AG04449 (cell line): ENCODE data around the gene EMID1.

ENCODE experiments used
- CTCF ChIA-PET: fragments of 350-600 bp; formaldehyde crosslinking; extraction: SDS; loops from one replicate; lab custom pipeline; 2021; ENCODE audit warnings: antibody characterized with exemption; lab: Yijun Ruan, JAX
- POLR2A ChIA-PET: fragments of 400-600, 350-600 bp; formaldehyde crosslinking; extraction: SDS; loops from one replicate; lab custom pipeline; 2020; ENCODE audit warnings: antibody characterized with exemption, inconsistent platforms; lab: Yijun Ruan, JAX
- DNase-seq: peaks from one replicate; pipeline ENCODE4 v3.0.0-alpha.2; 2010; ENCODE audit warnings: low read depth, low spot score
- H3K4me3 ChIP-seq: 2 replicates; pipeline ENCODE4 v1.5.1; 2011; ENCODE audit warnings: low read depth, mild to moderate bottlenecking, control low read depth, low read length
- TF ChIP-seq, protein P1 (sequence below): IDR thresholded peaks from one replicate; pipeline ENCODE4 v1.5.1; 2011; ENCODE audit warnings: mild to moderate bottlenecking, moderate library complexity, low read length, control low read depth, inconsistent platforms; ENCODE audit not compliant: insufficient read depth; ENCODE audit errors: missing control alignments

The EMID1 gene

GRCh38 chr22:29206372-29207242, 911 bp downstream of the EMID1 start:
- POLR2A ChIA-PET, result no interaction called here
- peak overlapping the region; percentile 58 for H3K4me3 ChIP-seq
- CTCF ChIA-PET, result interaction anchor here (0.5 to 2.9 kb wide), 7 partner anchors 10 to 56 kb away, joined by 3 to 11 read pairs (median 3); no protein-coding TSS in a partner anchor
- TF ChIP-seq, protein P1, sequence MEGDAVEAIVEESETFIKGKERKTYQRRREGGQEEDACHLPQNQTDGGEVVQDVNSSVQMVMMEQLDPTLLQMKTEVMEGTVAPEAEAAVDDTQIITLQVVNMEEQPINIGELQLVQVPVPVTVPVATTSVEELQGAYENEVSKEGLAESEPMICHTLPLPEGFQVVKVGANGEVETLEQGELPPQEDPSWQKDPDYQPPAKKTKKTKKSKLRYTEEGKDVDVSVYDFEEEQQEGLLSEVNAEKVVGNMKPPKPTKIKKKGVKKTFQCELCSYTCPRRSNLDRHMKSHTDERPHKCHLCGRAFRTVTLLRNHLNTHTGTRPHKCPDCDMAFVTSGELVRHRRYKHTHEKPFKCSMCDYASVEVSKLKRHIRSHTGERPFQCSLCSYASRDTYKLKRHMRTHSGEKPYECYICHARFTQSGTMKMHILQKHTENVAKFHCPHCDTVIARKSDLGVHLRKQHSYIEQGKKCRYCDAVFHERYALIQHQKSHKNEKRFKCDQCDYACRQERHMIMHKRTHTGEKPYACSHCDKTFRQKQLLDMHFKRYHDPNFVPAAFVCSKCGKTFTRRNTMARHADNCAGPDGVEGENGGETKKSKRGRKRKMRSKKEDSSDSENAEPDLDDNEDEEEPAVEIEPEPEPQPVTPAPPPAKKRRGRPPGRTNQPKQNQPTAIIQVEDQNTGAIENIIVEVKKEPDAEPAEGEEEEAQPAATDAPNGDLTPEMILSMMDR, result no peak
- DNase-seq, result no peak

DNA sequence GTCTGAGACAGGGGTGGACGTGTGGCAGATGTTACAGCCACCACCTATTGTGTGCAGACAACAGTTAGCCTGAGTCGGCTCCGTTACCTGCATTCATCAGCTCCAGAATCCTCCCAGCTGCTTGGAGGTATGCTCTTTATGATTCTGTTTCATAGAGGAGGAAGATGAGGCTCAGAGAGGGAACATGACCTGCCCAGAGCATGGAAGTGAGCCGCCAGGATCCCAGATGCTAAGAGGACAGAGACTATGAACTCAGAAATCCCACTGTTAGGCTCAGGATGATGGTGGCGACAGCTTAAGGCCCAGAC, 1.5 kb downstream of the EMID1 start:
- ChIA-PET POLR2A (no interaction called here), CTCF (interaction anchor here (1.1 to 1.3 kb wide), 2 partner anchors 14 to 38 kb away, joined by 3 to 7 read pairs; no protein-coding TSS in a partner anchor)
- TF ChIP-seq, protein P1, result no peak
- DNase-seq, result no peak
- H3K4me3 ChIP-seq, result no peak overlapping the region

DNA sequence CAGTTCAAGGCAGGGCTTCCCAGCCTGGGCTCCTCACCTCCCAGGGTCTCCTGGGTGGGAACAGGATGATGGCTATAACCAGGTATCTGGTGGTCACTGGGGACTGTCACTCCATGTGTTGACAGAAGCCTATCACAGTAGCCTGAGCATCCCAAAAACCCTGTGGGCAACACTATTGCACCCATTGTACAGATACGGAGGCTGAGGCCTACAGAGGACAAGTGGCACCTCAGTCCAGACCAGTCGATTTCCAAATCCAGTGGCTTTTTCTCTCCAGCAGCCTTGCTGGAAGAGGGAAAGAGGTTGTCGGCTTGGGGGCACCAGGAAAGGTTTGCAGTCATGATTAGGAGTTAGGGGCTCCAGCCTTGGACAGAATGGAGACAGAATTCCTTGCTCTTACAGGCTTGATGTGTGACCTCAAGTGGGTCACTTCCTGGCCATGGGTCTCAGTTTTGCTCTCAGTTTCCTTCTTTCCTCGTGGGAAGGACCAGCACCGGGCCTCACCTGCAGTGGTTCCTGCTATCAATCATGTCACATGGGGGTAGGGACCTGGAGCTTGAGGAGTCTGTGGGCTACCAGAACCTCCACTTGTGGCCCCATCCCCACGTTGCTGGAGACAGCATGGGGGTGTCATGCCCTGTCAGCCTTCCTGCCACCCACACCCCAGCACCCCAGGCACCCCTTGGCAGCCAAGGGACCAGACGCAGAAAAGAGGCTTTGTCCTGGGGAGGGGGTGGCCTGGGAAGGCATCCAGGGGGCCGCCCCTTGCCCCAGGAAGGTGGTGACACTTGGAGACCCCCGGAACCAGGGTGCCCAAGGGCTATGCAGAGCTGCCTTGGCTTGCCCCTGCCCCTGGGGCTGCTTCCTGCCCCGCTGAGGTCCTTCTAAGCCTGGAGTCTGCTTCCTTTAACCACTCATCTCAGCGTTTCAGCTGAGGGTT, 2.1 kb downstream of the EMID1 start:
- no peak overlapping the region for H3K4me3 ChIP-seq
- TF ChIP-seq, protein P1, result no peak
- ChIA-PET CTCF (interaction anchor here (1.3 kb wide), 2 partner anchors 12 to 13 kb away, joined by 3 read pairs; no protein-coding TSS in a partner anchor), POLR2A (no interaction called here)
- DNase-seq, result no peak

DNA sequence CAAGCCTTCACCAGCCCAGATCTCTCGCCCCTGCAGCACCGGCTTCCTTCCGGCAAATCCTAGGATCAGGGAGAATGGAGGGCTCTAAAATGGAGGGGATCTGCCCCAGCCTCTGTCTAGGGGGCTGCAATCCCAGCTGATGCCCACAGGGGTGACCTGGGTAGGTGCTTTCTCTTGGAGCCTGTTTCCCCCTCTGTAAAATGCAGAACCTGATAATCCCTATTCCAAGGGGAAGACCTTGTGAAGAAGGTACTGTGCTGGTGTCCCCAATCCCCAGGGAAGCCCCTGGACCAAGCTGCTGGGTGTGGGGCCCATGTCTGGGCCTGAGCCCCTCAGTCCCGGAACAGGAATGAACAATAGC, 2.8 kb downstream of the EMID1 start:
- TF ChIP-seq, protein P1, result no peak
- CTCF ChIA-PET, result interaction anchor here (1.3 kb wide), 2 partner anchors 11 to 12 kb away, joined by 3 read pairs; no protein-coding TSS in a partner anchor
- no peak overlapping the region for H3K4me3 ChIP-seq
- DNase-seq, result no peak
- POLR2A ChIA-PET, result no interaction called here

- H3K4me3 ChIP-seq, result no peak overlapping the region
- ChIA-PET CTCF (interaction anchor here (0.6 to 1.3 kb wide), 2 partner anchors 10 to 11 kb away, joined by 3 to 4 read pairs; no protein-coding TSS in a partner anchor), POLR2A (no interaction called here)
- DNase-seq, result no peak
- TF ChIP-seq, protein P1, result no peak
Measured at GRCh38 chr22:29208879-29209623, 3.4 kb downstream of the EMID1 start.
